Natural killer cell (primary cell): ENCODE measurements around the gene OOSP3. TPM values are rescaled to one million over a fixed set of nuclear protein-coding genes. Genes with fewer than 3 reads are reported as not detected.
"Not testable (repeated sequence)": the region's sequence is repeated elsewhere in the genome, so short reads cannot be mapped to it uniquely, and the experiment has no call there.

Experiments used
- ATAC-seq, 3 donors: fragments of 150-1000 bp in 2 of 3; fragments of 200-7000 bp in 1 of 3; cut with Tn5 transposase; 1 replicate in 1 of 3; 2 replicates in 2 of 3; pipeline ENCODE4 v1.10.0; 2021; ENCODE audit warnings: mild to moderate bottlenecking in 2 of 3, moderate library complexity in 2 of 3
- DNase-seq, 2 donors: peaks; one replicate each; pipeline versions ENCODE4 v3.0.0 to v3.0.0-alpha.2; 2013 to 2021; ENCODE audit warnings: mixed read lengths in 1 of 2
- H3K27ac ChIP-seq: one replicate; pipeline ENCODE4 v1.5.1; 2013; ENCODE audit warnings: mild to moderate bottlenecking, low read length
- H3K27me3 ChIP-seq: one replicate; pipeline ENCODE4 v1.6.1; 2013; ENCODE audit warnings: low read length; ENCODE audit not compliant: control insufficient read depth, insufficient read depth
- H3K36me3 ChIP-seq: one replicate; pipeline ENCODE4 v1.6.1; 2013; ENCODE audit warnings: low read length; ENCODE audit not compliant: control insufficient read depth, insufficient read depth
- H3K4me1 ChIP-seq: one replicate; pipeline ENCODE4 v1.6.1; 2013; ENCODE audit warnings: low read length; ENCODE audit not compliant: control insufficient read depth, insufficient read depth
- H3K4me3 ChIP-seq: one replicate; pipeline ENCODE4 v1.5.1; 2013; ENCODE audit warnings: low read length
- H3K9me3 ChIP-seq: one replicate; pipeline ENCODE4 v1.6.1; 2013; ENCODE audit warnings: low read length; ENCODE audit not compliant: control insufficient read depth, insufficient read depth
- H3K27ac Mint-ChIP-seq, 2 donors: one replicate each; pipeline ENCODE4 v1.8.0; 2022; ENCODE audit warnings: mild to moderate bottlenecking in 2 of 2, mixed read lengths in 2 of 2, moderate library complexity in 1 of 2
- H3K27me3 Mint-ChIP-seq, 2 donors: one replicate each; pipeline ENCODE4 v1.8.0; 2022; ENCODE audit warnings: low read depth in 2 of 2, mixed read lengths in 2 of 2
- H3K36me3 Mint-ChIP-seq: one replicate; pipeline ENCODE4 v1.8.0; 2022; ENCODE audit warnings: mixed read lengths
- H3K4me1 Mint-ChIP-seq, 2 donors: one replicate each; pipeline ENCODE4 v1.8.0; 2022; ENCODE audit warnings: mixed read lengths in 2 of 2
- H3K4me3 Mint-ChIP-seq: one replicate; pipeline ENCODE4 v1.8.0; 2022; ENCODE audit warnings: mild to moderate bottlenecking, moderate library complexity, mixed read lengths
- H3K9me3 Mint-ChIP-seq, 2 donors: one replicate each; pipeline ENCODE4 v1.8.0; 2022; ENCODE audit warnings: mixed read lengths in 2 of 2
- CTCF ChIP-seq: fragments of 200-600 bp; IDR thresholded peaks from one replicate; pipeline ENCODE4 v1.8.0; 2022; ENCODE audit warnings: antibody characterized with exemption
- WGBS: methylation state at CpG from one replicate; pipeline ENCODE4 v1.1.7; 2013; ENCODE audit warnings: missing lambda C conversion rate; ENCODE audit not compliant: insufficient coverage; 5-methylcytosine and 5-hydroxymethylcytosine counted together
- intact Hi-C: fragments of 100-400 bp; cut with micrococcal nuclease; formaldehyde crosslinking; loops from one replicate; pipeline ENCODE4 v1.14.2; 2022
- total RNA-seq, 4 donors: library from RNA; stranded (reverse); fragments of 120-200 nt in 1 of 4; gene quantifications; one replicate each; pipeline versions ENCODE4 v1.2.3 to v1.2.4, GENCODE V29; 2013 to 2022

The OOSP3 gene
- total RNA-seq, 3 donors from 2014 or later (not counting 1 experiment from before 2014, with no cell fraction given), result not detected

- H3K27me3 ChIP-seq, result no peaks in the 10 kb centered on the region
- WGBS, result 88% methylated on average over 3 of the region's 3 CpGs
- no peaks in the 10 kb centered on the region for H3K4me1 ChIP-seq
- intact Hi-C loops, result no loop called here
- DNase-seq (no peak), ATAC-seq (no peak)
- TF ChIP-seq CTCF, result no peak
- Mint-ChIP-seq H3K9me3 (no peaks in the 10 kb centered on the region), H3K27ac (no peak overlapping the region), H3K36me3 (no peaks in the 10 kb centered on the region), H3K27me3 (no peaks in the 10 kb centered on the region), H3K4me3 (no peak overlapping the region), H3K4me1 (no peaks in the 10 kb centered on the region)
- H3K27ac ChIP-seq, result no peak overlapping the region
- H3K36me3 ChIP-seq, result no peaks in the 10 kb centered on the region
- no peak overlapping the region for H3K4me3 ChIP-seq
- H3K9me3 ChIP-seq, result no peaks in the 10 kb centered on the region
These were observed 31.0 kb upstream of the OOSP3 start for GRCh38 chr11:59847626-59848025.

GRCh38 chr11:59848439-59848838, 30.1 kb upstream of the OOSP3 start:
- intact Hi-C loops, H3K4me1 ChIP-seq, H3K27me3 Mint-ChIP-seq, ATAC-seq, H3K27me3 ChIP-seq, DNase-seq, H3K4me3 Mint-ChIP-seq, H3K4me1 Mint-ChIP-seq, H3K9me3 Mint-ChIP-seq, H3K9me3 ChIP-seq, H3K27ac Mint-ChIP-seq, H3K4me3 ChIP-seq, H3K36me3 ChIP-seq, H3K27ac ChIP-seq, H3K36me3 Mint-ChIP-seq: not testable (repeated sequence)
- WGBS, result 94% methylated on average over 6 of the region's 6 CpGs

GRCh38 chr11:59849129-59849528, 29.5 kb upstream of the OOSP3 start:
- Mint-ChIP-seq H3K9me3 (no peaks in the 10 kb centered on the region), H3K4me1 (no peaks in the 10 kb centered on the region), H3K36me3 (no peaks in the 10 kb centered on the region), H3K4me3 (no peak overlapping the region), H3K27ac (no peak overlapping the region), H3K27me3 (no peaks in the 10 kb centered on the region)
- H3K4me1 ChIP-seq, result no peaks in the 10 kb centered on the region
- no peaks in the 10 kb centered on the region for H3K9me3 ChIP-seq
- H3K4me3 ChIP-seq, result no peak overlapping the region
- DNase-seq (no peak), ATAC-seq (no peak)
- H3K27ac ChIP-seq, result no peak overlapping the region
- 60% methylated on average over 1 of the region's 2 CpGs for WGBS
- no peaks in the 10 kb centered on the region for H3K27me3 ChIP-seq
- TF ChIP-seq CTCF, result no peak
- no peaks in the 10 kb centered on the region for H3K36me3 ChIP-seq
- intact Hi-C loops, result no loop called here

- H3K27me3 ChIP-seq, H3K4me3 Mint-ChIP-seq, H3K9me3 ChIP-seq, H3K36me3 Mint-ChIP-seq, ATAC-seq, H3K9me3 Mint-ChIP-seq, H3K27ac ChIP-seq, H3K27me3 Mint-ChIP-seq, intact Hi-C loops, DNase-seq, H3K27ac Mint-ChIP-seq, H3K36me3 ChIP-seq, H3K4me3 ChIP-seq, H3K4me1 Mint-ChIP-seq, H3K4me1 ChIP-seq: not testable (repeated sequence)
- WGBS, result 83% methylated on average over 2 of the region's 2 CpGs
These were observed 29.0 kb upstream of the OOSP3 start for GRCh38 chr11:59849551-59849950.

- H3K27me3 Mint-ChIP-seq, ATAC-seq, H3K9me3 ChIP-seq, H3K9me3 Mint-ChIP-seq, H3K27ac ChIP-seq, DNase-seq, H3K36me3 Mint-ChIP-seq, intact Hi-C loops, H3K27me3 ChIP-seq, H3K36me3 ChIP-seq, H3K27ac Mint-ChIP-seq, H3K4me3 ChIP-seq, H3K4me3 Mint-ChIP-seq, H3K4me1 ChIP-seq, H3K4me1 Mint-ChIP-seq: not testable (repeated sequence)
- 73% methylated on average over 5 of the region's 5 CpGs for WGBS
These were observed 27.2 kb upstream of the OOSP3 start for GRCh38 chr11:59851416-59851815.
